Lung (tissue), 12 donors: ENCODE data around the gene OXGR1. TPM values are rescaled to one million over a fixed set of nuclear protein-coding genes. Genes with fewer than 3 reads are reported as not detected.

Experiments used
- ATAC-seq: fragments of 200-7000 bp; cut with Tn5 transposase; one replicate; pipeline ENCODE4 v1.9.1; 2020; ENCODE audit warnings: moderate number of reproducible peaks; ENCODE audit not compliant: insufficient read depth, low FRiP score
- DNase-seq, 3 donors: peaks; one replicate each; pipeline ENCODE4 v3.0.0-alpha.2; 2013 to 2017
- H3K27ac ChIP-seq, 2 donors: one replicate each; pipeline ENCODE4 v1.5.1; 2013; ENCODE audit warnings: mild to moderate bottlenecking in 2 of 2, moderate library complexity in 2 of 2, control low read depth in 1 of 2, inconsistent platforms in 1 of 2, low read depth in 1 of 2, low read length in 1 of 2
- H3K27me3 ChIP-seq, 3 donors: one replicate each; pipeline ENCODE4 v1.5.1; 2013; ENCODE audit warnings: low read length in 2 of 3; ENCODE audit not compliant: control insufficient read depth in 3 of 3, insufficient read depth in 3 of 3
- H3K36me3 ChIP-seq, 4 donors: one replicate each; pipeline ENCODE4 v1.5.1; 2013; ENCODE audit warnings: low read length in 4 of 4, mild to moderate bottlenecking in 1 of 4, moderate library complexity in 1 of 4; ENCODE audit not compliant: control insufficient read depth in 4 of 4, insufficient read depth in 4 of 4
- H3K4me1 ChIP-seq, 5 donors: one replicate each; pipeline ENCODE4 v1.5.1; 2013; ENCODE audit warnings: low read length in 5 of 5, mild to moderate bottlenecking in 2 of 5, moderate library complexity in 1 of 5; ENCODE audit not compliant: control insufficient read depth in 5 of 5, insufficient read depth in 5 of 5
- H3K4me3 ChIP-seq: one replicate; pipeline ENCODE4 v1.5.1; 2013; ENCODE audit warnings: mild to moderate bottlenecking, control low read depth, moderate library complexity
- H3K9ac ChIP-seq, 2 donors: one replicate each; pipeline ENCODE4 v1.5.1; 2013; ENCODE audit warnings: low read length in 2 of 2, control low read depth in 1 of 2; ENCODE audit not compliant: insufficient read depth in 1 of 2
- H3K9me3 ChIP-seq, 4 donors: one replicate each; pipeline ENCODE4 v1.5.1; 2013; ENCODE audit warnings: low read length in 3 of 4, mild to moderate bottlenecking in 1 of 4, moderate library complexity in 1 of 4; ENCODE audit not compliant: control insufficient read depth in 4 of 4, insufficient read depth in 3 of 4
- CTCF ChIP-seq: IDR thresholded peaks from 2 replicates; pipeline ENCODE4 v1.5.1; 2012; ENCODE audit warnings: mild to moderate bottlenecking; ENCODE audit errors: control extremely low read depth, extremely low read depth
- WGBS, 2 donors: extraction: QIAGEN DNeasy Blood & Tissue Kit; methylation state at CpG; one replicate each; pipeline ENCODE4 v1.1.7; 2013; 5-methylcytosine and 5-hydroxymethylcytosine counted together
- polyA plus RNA-seq, 2 donors: library from polyadenylated mRNA; stranded (reverse); fragments of 200-250 nt; gene quantifications; one replicate each; pipeline ENCODE4 v1.2.1, GENCODE V29; 2013
- total RNA-seq, 2 donors: library from RNA; depleted of rRNA in 1 of 2; stranded (reverse); fragments of >200 nt in 1 of 2; gene quantifications; one replicate each; pipeline ENCODE4 v1.2.1, GENCODE V29; 2014 to 2021
- donor health status: control.
- donor health status: control.
- donor health status: Bipolar disorder and iron deficiency.
- donor health status: healthy.
- donor health status: DM: yes; HTN: yes; CAD: no.

Gene OXGR1
- total and polyA plus RNA-seq, 4 donors, result 0.25 to 0.71 (median 0.46) TPM

GRCh38 chr13:97015661-97016350 lies 21.5 kb upstream of the OXGR1 start:
- ATAC-seq, result no peak
- H3K27me3 ChIP-seq, result peaks cover 0 to 11% (median 10%) of the 10 kb centered on the region in 3 donors
- DNase-seq, result no peak

DNA sequence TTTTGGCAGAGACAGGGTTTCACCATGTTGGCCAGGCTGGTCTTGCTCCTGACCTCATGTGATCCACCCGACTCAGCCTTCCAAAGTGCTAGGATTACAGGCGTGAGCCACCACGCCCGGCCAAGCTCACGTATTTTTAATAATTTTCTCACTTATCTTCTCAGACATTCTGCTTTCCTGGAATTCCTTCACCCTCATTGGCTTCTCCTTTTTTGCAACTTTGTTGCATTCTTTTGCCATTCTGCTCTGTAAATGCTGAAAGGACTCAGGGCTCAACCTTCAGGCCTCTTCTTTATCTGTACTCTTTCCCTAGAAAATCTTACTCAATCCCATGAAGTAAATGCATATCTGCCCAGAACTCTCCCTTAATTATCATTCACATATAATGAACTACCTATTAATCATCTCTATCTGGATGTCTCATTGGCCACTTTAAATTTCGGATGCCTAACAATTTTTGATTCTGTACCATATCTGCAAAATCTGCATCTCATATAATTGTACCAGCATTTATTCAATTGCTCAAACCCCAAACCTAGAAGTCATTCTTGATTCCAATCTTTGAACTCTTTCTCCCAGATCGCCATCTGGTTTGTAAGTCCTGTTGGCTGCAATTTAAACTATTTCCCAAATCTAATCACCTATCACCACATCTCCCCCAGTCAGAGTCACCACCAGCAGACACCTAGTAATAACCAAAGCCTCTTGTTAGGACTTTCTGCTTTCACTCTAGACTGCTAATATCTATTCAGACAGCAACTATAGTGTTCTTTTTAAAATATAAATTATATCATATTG lies 18.2 kb upstream of the OXGR1 start:
- 85 to 87% methylated on average over 7 of the region's 7 CpGs for WGBS, 2 donors
- no peak for ATAC-seq
- Histone ChIP-seq H3K36me3 (no peaks in the 10 kb centered on the region), H3K9ac (no peak overlapping the region), H3K27me3 (peaks cover 0 to 18% (median 5%) of the 10 kb centered on the region in 3 donors), H3K9me3 (no peaks in the 10 kb centered on the region), H3K27ac (no peak overlapping the region), H3K4me1 (no peaks in the 10 kb centered on the region), H3K4me3 (no peak overlapping the region)
- no peak for TF ChIP-seq CTCF
- no peak for DNase-seq

More at GRCh38 chr13:97015661-97016350, 21.5 kb upstream of the OXGR1 start:
- WGBS, 2 donors, result 57 to 76% methylated on average over 5 of the region's 5 CpGs
- Histone ChIP-seq H3K9me3 (no peaks in the 10 kb centered on the region), H3K36me3 (no peaks in the 10 kb centered on the region), H3K27ac (no peak overlapping the region), H3K9ac (no peak overlapping the region), H3K4me3 (no peak overlapping the region), H3K4me1 (no peaks in the 10 kb centered on the region)
- no peak for TF ChIP-seq CTCF

DNA sequence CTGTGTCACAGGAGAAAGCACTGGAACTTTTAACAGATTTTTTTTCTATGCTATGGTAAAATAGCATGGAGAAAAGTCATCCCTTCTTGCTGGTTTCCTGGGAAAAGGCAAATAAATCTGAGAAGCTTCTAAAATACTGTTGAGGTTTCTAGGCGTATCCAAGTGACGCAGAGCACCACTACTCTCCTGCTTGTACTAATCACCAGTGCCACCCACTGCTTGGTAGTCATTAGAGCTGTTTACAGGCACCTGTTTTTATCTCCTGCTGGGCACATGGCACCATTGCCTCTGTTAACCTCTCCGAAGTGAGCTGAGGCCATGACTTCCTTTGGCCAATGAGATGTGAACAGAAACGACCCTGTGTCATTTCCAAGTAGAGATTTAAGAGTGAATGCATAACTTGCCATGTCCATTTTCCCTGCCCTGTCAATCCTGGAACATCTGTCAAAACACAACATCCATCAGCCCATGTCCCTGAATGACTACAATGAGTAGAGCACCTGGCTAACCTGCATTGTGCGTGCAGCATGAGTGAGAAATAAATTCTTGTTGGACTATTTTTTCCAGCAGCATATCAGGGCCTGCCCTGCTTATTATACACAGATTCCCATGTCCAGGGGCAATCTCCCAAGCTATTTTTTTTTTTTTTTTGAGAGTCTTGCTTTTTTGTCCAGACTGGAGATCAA lies 17.3 kb upstream of the OXGR1 start:
- ATAC-seq, result no peak

More for the DNA sequence above, 17.3 kb upstream of the OXGR1 start:
- Histone ChIP-seq H3K27ac (no peak overlapping the region), H3K4me3 (no peak overlapping the region), H3K36me3 (no peaks in the 10 kb centered on the region), H3K9ac (no peak overlapping the region), H3K27me3 (peaks cover 0 to 18% (median 5%) of the 10 kb centered on the region in 3 donors), H3K4me1 (no peaks in the 10 kb centered on the region), H3K9me3 (no peaks in the 10 kb centered on the region)
- TF ChIP-seq CTCF, result no peak
- WGBS, 2 donors, result 84 to 86% methylated on average over 5 of the region's 5 CpGs
- DNase-seq, result no peak
